GM20000 (cell line): Measurements from ENCODE around the gene TMEM30B.
"Not testable (repeated sequence)": the region's sequence is repeated elsewhere in the genome, so short reads cannot be mapped to it uniquely, and the experiment has no call there.

Experiments
- DNase-seq: peaks from one replicate; pipeline ENCODE4 v3.0.0; 2012; ENCODE audit warnings: low spot score
- CTCF ChIP-seq: IDR thresholded peaks from 2 replicates; pipeline ENCODE4 v1.5.1; 2012; ENCODE audit warnings: mild to moderate bottlenecking, control low read depth; ENCODE audit errors: extremely low read depth, missing control alignments

TMEM30B gene

GRCh38 chr14:61319706-61320105, 38.6 kb upstream of the TMEM30B start:
- no peak for TF ChIP-seq CTCF

GRCh38 chr14:61319086-61319485, 37.9 kb upstream of the TMEM30B start:
- DNase-seq: no peak
- TF ChIP-seq CTCF: no peak

More at GRCh38 chr14:61319706-61320105, 38.6 kb upstream of the TMEM30B start:
- no peak for DNase-seq

GRCh38 chr14:61315313-61315712, 34.2 kb upstream of the TMEM30B start:
- no peak for DNase-seq

DNA sequence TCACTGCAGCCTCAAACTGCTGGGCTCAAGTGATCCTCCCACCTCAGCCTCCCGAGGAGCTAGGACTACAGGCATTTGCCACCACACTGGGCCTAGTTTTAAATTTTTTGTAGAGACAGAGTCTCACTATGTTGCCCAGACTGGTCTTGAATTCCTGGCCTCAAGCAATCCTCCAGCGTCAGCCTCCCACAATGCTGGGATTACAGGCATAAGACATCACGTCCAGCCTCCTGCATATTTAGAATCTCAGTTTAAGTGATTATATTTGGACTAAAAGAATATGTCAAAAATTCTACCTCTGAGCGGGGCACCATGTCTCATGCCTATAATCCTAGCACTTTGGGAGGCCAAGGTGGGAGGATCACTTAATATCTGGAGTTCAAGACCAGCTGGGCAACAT, 27.6 kb upstream of the TMEM30B start:
- not testable (repeated sequence) for DNase-seq

More at GRCh38 chr14:61315313-61315712, 34.2 kb upstream of the TMEM30B start:
- TF ChIP-seq CTCF: no peak

GRCh38 chr14:61308198-61308597, 27.1 kb upstream of the TMEM30B start:
- no peak for TF ChIP-seq CTCF
- DNase-seq: no peak

DNA sequence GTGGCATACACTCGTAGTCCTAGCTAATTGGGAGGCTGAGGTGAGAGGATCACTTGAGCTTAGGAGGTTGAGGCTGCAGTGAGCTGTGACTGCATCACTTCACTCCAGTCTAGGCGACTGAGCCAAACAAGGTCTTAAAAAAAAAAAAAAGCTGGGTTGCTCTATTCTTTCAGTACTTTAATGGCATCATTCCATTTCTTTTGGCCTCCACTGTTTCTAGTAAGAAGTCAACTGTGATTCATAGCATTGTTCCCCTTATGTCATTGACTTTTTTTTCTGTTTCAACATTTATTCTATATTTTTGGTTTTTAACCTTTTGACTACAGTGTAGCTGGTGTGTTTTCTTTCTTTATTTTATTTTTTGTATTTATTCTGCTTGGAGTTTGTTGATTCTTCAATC, 23.6 kb upstream of the TMEM30B start:
- no peak for DNase-seq
- TF ChIP-seq CTCF: no peak

- no peak for DNase-seq
- TF ChIP-seq CTCF: no peak
These were observed 19.6 kb upstream of the TMEM30B start for GRCh38 chr14:61300754-61301153.

- TF ChIP-seq CTCF: no peak
- no peak for DNase-seq
These were observed 19.1 kb upstream of the TMEM30B start for GRCh38 chr14:61300209-61300608.
